ENCODE results near the gene NR3C2.

DNA sequence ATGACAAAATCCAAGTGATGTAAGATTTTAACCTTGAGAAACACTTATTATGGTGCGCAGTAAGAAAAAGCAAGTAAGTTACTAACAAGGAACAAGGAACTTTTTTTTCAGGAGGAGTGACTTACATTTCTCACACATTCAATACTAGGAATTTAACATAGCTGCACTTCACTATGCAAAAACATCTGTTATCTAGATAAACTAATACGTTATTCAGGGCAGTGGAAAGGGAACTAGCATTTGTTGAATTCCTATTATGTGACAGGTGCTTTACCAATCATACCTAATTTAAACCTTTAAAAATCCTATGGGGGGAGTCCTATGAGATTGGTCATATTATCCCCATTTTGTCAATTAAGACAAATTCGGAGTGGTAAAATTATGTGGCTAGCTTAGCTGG is 238.0 kb downstream of the NR3C2 start:
- TF ChIP-seq, protein P1, sequence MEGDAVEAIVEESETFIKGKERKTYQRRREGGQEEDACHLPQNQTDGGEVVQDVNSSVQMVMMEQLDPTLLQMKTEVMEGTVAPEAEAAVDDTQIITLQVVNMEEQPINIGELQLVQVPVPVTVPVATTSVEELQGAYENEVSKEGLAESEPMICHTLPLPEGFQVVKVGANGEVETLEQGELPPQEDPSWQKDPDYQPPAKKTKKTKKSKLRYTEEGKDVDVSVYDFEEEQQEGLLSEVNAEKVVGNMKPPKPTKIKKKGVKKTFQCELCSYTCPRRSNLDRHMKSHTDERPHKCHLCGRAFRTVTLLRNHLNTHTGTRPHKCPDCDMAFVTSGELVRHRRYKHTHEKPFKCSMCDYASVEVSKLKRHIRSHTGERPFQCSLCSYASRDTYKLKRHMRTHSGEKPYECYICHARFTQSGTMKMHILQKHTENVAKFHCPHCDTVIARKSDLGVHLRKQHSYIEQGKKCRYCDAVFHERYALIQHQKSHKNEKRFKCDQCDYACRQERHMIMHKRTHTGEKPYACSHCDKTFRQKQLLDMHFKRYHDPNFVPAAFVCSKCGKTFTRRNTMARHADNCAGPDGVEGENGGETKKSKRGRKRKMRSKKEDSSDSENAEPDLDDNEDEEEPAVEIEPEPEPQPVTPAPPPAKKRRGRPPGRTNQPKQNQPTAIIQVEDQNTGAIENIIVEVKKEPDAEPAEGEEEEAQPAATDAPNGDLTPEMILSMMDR (IDR thresholded peaks at IDR 0.05) = no peak
- no peak for TF ChIP-seq ZFX (IDR thresholded peaks at IDR 0.05; ENCODE audit: borderline replicate concordance)
